Activated naive CD4-positive, alpha-beta T cell treated with anti-CD3 and anti-CD28 coated beads, Interleukin-2, amount 10 ng/mL, durations not matched to agents 7 days and 5 days (primary cell): ENCODE results near the gene RAB44.
A peak's percentile ranks its signal among the peaks of the same experiment; 100 is the strongest.

ENCODE experiments used
- CTCF ChIA-PET: fragments of 350-600 bp; sonication (Branson Sonifier 250); formaldehyde crosslinking; loops from one replicate; lab custom pipeline; 2021; ENCODE audit warnings: antibody characterized with exemption; lab: Charles Lee
- DNase-seq: peaks from one replicate; pipeline ENCODE4 v3.0.0-alpha.2; 2020
- H3K27ac Mint-ChIP-seq: one replicate; pipeline ENCODE4 v1.8.0; 2021; ENCODE audit warnings: mild to moderate bottlenecking, moderate library complexity, mixed read lengths
- H3K27me3 Mint-ChIP-seq: one replicate; pipeline ENCODE4 v1.8.0; 2021; ENCODE audit warnings: mild to moderate bottlenecking, mixed read lengths
- H3K36me3 Mint-ChIP-seq: one replicate; pipeline ENCODE4 v1.8.0; 2021; ENCODE audit warnings: mixed read lengths
- H3K4me1 Mint-ChIP-seq: one replicate; pipeline ENCODE4 v1.8.0; 2021; ENCODE audit warnings: mixed read lengths
- H3K4me3 Mint-ChIP-seq: one replicate; pipeline ENCODE4 v1.8.0; 2021; ENCODE audit warnings: mild to moderate bottlenecking, moderate library complexity, mixed read lengths
- H3K9me3 Mint-ChIP-seq: one replicate; pipeline ENCODE4 v1.8.0; 2021; ENCODE audit warnings: mixed read lengths

The RAB44 gene

DNA sequence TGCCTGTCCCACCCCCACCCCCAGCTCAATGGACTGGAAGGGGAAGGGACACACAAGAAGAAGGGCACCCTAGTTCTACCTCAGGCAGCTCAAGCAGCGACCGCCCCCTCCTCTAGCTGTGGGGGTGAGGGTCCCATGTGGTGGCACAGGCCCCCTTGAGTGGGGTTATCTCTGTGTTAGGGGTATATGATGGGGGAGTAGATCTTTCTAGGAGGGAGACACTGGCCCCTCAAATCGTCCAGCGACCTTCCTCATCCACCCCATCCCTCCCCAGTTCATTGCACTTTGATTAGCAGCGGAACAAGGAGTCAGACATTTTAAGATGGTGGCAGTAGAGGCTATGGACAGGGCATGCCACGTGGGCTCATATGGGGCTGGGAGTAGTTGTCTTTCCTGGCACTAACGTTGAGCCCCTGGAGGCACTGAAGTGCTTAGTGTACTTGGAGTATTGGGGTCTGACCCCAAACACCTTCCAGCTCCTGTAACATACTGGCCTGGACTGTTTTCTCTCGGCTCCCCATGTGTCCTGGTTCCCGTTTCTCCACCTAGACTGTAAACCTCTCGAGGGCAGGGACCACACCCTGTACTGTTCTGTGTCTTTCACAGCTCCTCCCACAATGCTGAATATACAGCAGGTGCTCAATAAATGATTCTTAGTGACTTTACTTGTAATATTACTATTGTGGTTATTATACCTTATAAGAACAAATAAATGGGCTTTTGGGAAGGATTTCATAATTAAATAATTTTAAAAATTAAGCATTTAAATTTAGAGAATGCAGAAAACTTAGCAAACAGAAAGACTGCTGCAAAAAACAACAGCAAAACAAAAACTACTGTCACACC, 10.7 kb upstream of the RAB44 start:
- H3K4me3 Mint-ChIP-seq, result no peak overlapping the region
- H3K36me3 Mint-ChIP-seq, result peaks cover 41% of the 10 kb centered on the region
- H3K9me3 Mint-ChIP-seq, result no peaks in the 10 kb centered on the region
- H3K27me3 Mint-ChIP-seq, result no peaks in the 10 kb centered on the region
- no peak overlapping the region for H3K27ac Mint-ChIP-seq
- CTCF ChIA-PET, result no interaction called here
- H3K4me1 Mint-ChIP-seq, result peaks cover 42% of the 10 kb centered on the region
- DNase-seq, result no peak

DNA sequence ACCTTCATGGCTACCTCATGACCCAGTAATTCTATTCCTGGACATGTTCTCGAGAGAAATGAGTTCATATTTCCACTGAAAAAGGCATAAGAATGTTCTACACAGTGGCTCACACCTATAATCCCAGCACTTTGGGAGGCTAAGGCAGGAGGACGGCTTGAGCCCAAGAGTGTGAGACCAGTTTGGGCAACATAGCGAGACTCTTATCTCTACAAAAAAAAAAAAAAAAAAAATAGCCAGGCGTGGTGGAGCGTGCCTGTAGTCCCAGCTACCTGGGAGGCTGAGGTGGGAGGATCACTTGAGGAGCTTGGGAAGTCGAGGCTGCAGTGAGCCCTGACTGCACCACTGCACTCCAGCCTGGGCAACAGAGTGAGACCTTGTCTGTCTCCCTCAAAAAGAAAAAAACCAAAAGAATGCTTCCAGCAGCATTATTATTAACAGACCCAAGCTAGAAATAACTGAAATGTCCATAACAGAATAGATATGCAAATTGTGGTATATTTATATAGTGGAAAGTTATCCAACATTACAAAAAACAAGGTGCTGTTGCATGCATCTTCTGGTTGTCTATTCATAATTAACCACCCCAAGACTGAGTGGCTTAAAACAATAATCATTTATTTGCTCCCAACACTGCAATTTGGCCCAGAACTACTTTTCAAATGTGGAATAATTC, 9.4 kb upstream of the RAB44 start:
- H3K4me1 Mint-ChIP-seq, result peaks cover 42% of the 10 kb centered on the region
- H3K27me3 Mint-ChIP-seq, result no peaks in the 10 kb centered on the region
- no peak overlapping the region for H3K27ac Mint-ChIP-seq
- peaks cover 38% of the 10 kb centered on the region for H3K36me3 Mint-ChIP-seq
- no peaks in the 10 kb centered on the region for H3K9me3 Mint-ChIP-seq
- CTCF ChIA-PET, result no interaction called here
- no peak for DNase-seq
- H3K4me3 Mint-ChIP-seq, result no peak overlapping the region

- no peaks in the 10 kb centered on the region for H3K9me3 Mint-ChIP-seq
- no peaks in the 10 kb centered on the region for H3K27me3 Mint-ChIP-seq
- CTCF ChIA-PET, result interaction anchor here (1.1 kb wide), 1 partner anchor 8 kb away, joined by 3 read pairs; no protein-coding TSS in a partner anchor
- no peak for DNase-seq
- no peak overlapping the region for H3K27ac Mint-ChIP-seq
- no peak overlapping the region for H3K4me3 Mint-ChIP-seq
- H3K4me1 Mint-ChIP-seq, result peaks cover 42% of the 10 kb centered on the region
- peaks cover 33% of the 10 kb centered on the region for H3K36me3 Mint-ChIP-seq
These were observed 8.9 kb upstream of the RAB44 start for GRCh38 chr6:36688739-36689075.

DNA sequence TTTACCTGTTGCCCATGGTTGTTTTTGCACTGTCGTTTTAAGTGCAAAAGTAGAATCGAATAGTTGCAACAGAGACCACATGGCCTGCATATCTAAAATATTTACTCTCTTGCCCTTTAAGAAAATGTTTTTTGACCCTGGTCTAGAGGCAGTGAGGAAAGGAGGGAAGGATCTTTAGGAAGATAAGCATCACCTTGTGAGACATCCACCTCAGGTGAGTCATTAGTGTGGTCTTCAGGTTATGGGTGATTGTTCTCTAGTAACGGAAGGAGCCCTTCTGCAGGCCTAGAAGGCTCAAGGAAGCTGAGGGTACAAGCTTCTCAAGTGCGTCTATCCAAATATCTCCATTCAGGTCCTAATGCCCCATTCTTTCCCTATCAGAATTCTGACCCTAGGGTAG, 6.6 kb upstream of the RAB44 start:
- Mint-ChIP-seq H3K9me3 (no peaks in the 10 kb centered on the region), H3K4me3 (no peak overlapping the region), H3K27me3 (no peaks in the 10 kb centered on the region), H3K4me1 (peaks cover 49% of the 10 kb centered on the region), H3K27ac (peak overlapping the region; percentile 89), H3K36me3 (peaks cover 10% of the 10 kb centered on the region)
- CTCF ChIA-PET, result interaction anchor here (1.2 to 1.7 kb wide), 3 partner anchors 13 to 76 kb away, joined by 3 to 8 read pairs (median 6); partner anchors contain the start of gene CDKN1A
- no peak for DNase-seq

DNA sequence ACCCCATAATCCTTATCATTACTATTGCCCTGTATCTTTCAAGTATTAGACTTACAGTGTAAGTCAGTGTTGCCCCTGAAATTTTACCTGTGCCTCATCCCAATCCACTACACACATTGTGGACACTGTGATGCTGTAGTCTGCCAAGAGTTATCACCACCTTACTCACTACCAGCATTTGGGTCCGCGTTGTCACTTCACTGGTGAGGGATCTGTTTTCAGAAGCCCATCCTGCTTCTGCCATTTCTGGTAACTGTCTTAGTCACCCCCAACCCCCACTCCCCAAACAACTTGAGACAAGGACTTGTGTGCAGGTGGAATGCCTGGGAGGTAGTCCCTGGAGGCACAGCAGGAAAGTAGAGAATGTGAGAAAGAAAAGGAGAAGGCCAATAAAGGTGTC, 6.0 kb upstream of the RAB44 start:
- CTCF ChIA-PET, result interaction anchor here (0.8 to 1.7 kb wide), 3 partner anchors 43 to 77 kb away, joined by 3 to 8 read pairs (median 6); no protein-coding TSS in a partner anchor
- H3K27me3 Mint-ChIP-seq, result peaks cover 3% of the 10 kb centered on the region
- H3K36me3 Mint-ChIP-seq, result peaks cover 6% of the 10 kb centered on the region
- H3K4me1 Mint-ChIP-seq, result peaks cover 54% of the 10 kb centered on the region
- no peaks in the 10 kb centered on the region for H3K9me3 Mint-ChIP-seq
- H3K4me3 Mint-ChIP-seq, result no peak overlapping the region
- peak overlapping the region; percentile 89 for H3K27ac Mint-ChIP-seq
- no peak for DNase-seq

DNA sequence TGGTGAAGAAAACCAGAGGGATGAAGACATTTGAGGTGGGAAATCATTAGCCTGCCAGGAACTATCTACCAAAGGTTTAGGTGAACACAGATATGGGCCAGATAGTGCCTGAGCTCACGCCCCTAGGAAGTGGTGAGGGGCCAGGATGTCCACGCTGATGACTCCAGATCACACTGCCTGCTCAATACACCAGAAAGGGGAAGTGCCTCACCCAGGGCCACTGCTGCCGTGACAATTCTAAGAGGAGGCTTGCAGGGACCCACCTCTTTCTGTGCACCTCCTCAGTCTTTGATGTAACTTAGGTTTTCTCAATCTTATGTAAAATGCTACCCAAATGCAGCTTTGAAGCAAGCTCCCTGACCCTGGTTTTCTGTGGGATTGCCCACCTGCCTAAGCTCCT, 5.4 kb upstream of the RAB44 start:
- Mint-ChIP-seq H3K4me1 (peaks cover 57% of the 10 kb centered on the region), H3K27ac (peak overlapping the region; percentile 89), H3K36me3 (peaks cover 2% of the 10 kb centered on the region), H3K9me3 (no peaks in the 10 kb centered on the region), H3K27me3 (peaks cover 6% of the 10 kb centered on the region), H3K4me3 (no peak overlapping the region)
- DNase-seq, result peak; percentile 78
- CTCF ChIA-PET, result interaction anchor here (0.8 to 1.7 kb wide), 3 partner anchors 36 to 66 kb away, joined by 3 to 8 read pairs (median 3); no protein-coding TSS in a partner anchor

- Mint-ChIP-seq H3K27me3 (peaks cover 14% of the 10 kb centered on the region), H3K9me3 (no peaks in the 10 kb centered on the region), H3K27ac (peak overlapping the region; percentile 89), H3K4me1 (peaks cover 61% of the 10 kb centered on the region), H3K36me3 (no peaks in the 10 kb centered on the region), H3K4me3 (peak overlapping the region; percentile 2)
- DNase-seq, result no peak
- CTCF ChIA-PET, result interaction anchor here (0.9 to 1.7 kb wide), 3 partner anchors 35 to 78 kb away, joined by 3 to 8 read pairs (median 4); no protein-coding TSS in a partner anchor
These were observed 4.5 kb upstream of the RAB44 start for GRCh38 chr6:36692861-36693702.

GRCh38 chr6:36694616-36695015, 3.0 kb upstream of the RAB44 start:
- Mint-ChIP-seq H3K4me3 (no peak overlapping the region), H3K36me3 (no peaks in the 10 kb centered on the region), H3K9me3 (no peaks in the 10 kb centered on the region), H3K27me3 (peaks cover 22% of the 10 kb centered on the region), H3K4me1 (peaks cover 61% of the 10 kb centered on the region), H3K27ac (no peak overlapping the region)
- no peak for DNase-seq
- CTCF ChIA-PET, result interaction anchor here (0.9 to 1.3 kb wide), 2 partner anchors 14 to 33 kb away, joined by 3 read pairs; no protein-coding TSS in a partner anchor

DNA sequence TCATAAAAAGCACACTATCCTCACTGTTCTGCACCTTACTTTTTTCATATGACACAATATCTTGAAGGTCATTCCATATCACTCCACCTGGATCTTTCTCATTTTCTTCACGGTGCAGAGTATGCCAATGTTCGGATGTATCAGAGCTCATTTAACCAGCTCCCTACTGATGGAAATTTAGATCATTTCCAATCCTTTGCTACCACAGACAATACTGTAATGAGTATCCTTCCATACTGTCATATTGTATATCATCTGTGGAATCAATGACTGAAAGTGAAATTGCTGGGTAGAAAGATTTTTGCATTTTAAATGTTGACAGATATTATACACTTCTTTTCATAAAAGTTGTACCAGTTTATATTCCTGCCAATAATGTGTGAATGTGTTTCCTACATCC, 2.2 kb upstream of the RAB44 start:
- Mint-ChIP-seq H3K27ac (no peak overlapping the region), H3K27me3 (peaks cover 22% of the 10 kb centered on the region), H3K4me1 (peaks cover 56% of the 10 kb centered on the region), H3K4me3 (no peak overlapping the region), H3K9me3 (no peaks in the 10 kb centered on the region), H3K36me3 (no peaks in the 10 kb centered on the region)
- CTCF ChIA-PET, result interaction anchor here (0.9 to 1.3 kb wide), 3 partner anchors 15 to 32 kb away, joined by 3 to 5 read pairs (median 3); no protein-coding TSS in a partner anchor
- no peak for DNase-seq

DNA sequence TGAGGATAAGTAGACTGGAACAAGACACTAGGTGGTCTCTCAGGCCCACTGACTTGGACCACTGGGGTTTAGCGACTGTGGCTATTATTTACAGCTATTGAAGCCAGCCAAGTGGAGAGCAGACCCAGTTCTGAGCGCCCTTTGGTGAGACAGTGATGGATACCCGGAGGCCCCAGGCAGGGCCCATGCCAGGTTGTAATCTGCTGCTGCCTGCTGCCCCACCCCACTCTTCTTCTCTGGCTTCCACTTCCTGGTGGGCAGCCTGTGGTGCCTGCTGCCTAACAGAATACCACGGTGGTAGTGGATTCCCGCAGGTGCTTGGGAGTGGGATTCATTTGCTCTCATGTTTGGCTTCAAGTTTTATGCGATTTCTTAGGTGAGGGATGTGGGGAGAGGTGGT, 570 bp downstream of the RAB44 start:
- Mint-ChIP-seq H3K4me3 (no peak overlapping the region), H3K9me3 (no peaks in the 10 kb centered on the region), H3K27me3 (peaks cover 29% of the 10 kb centered on the region), H3K27ac (no peak overlapping the region), H3K4me1 (peaks cover 37% of the 10 kb centered on the region), H3K36me3 (no peaks in the 10 kb centered on the region)
- DNase-seq, result no peak
- CTCF ChIA-PET, result no interaction called here

DNA sequence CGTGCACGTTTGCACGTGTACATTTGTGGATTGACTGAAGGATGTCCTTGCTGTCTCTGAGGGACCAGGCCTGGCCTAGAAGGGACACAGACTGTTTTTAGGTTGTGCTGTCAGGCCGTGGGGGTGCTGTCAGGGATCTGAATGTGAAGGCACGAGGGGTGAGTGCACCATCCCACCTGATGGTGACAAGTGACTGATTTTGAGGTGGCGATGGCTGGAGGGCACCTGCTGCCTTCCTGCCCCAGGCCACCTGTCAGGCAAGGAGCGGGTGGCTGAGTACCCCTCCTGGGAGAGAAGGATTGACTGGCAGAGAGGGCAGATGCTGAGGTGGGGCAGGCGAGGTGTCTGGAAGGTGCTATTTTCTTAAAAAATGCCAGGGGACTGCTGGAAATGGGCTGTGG, 1.2 kb downstream of the RAB44 start:
- no peaks in the 10 kb centered on the region for H3K9me3 Mint-ChIP-seq
- H3K27ac Mint-ChIP-seq, result no peak overlapping the region

DNA sequence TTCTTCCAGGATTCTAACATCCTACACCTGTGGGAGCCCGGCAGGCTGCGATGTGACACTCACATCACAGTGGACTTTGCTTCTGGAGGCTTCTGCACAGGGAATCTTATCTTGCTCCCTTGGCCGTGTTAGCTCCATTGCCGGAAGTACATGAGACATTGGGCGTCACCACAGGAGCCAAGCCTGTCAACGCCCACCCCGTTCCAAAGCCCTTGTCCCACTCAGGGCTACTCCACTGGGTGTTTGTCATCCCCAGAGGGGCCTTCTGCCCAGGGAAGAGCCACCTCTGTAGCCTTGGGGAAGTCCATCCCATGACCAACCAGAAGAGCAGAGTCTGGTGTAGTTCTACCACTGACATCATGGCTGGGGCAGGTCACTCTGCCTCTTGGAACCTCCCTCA, 1.7 kb downstream of the RAB44 start:
- CTCF ChIA-PET, result no interaction called here
- Mint-ChIP-seq H3K9me3 (no peaks in the 10 kb centered on the region), H3K27ac (no peak overlapping the region), H3K4me1 (peaks cover 31% of the 10 kb centered on the region), H3K4me3 (no peak overlapping the region), H3K27me3 (peaks cover 41% of the 10 kb centered on the region), H3K36me3 (no peaks in the 10 kb centered on the region)
- DNase-seq, result no peak

More for the DNA sequence above, 1.2 kb downstream of the RAB44 start:
- Mint-ChIP-seq H3K4me1 (peaks cover 32% of the 10 kb centered on the region), H3K36me3 (no peaks in the 10 kb centered on the region), H3K27me3 (peaks cover 36% of the 10 kb centered on the region), H3K4me3 (no peak overlapping the region)
- CTCF ChIA-PET, result no interaction called here
- no peak for DNase-seq

GRCh38 chr6:36700071-36700812, 2.6 kb downstream of the RAB44 start:
- CTCF ChIA-PET, result no interaction called here
- DNase-seq, result no peak
- no peak overlapping the region for H3K27ac Mint-ChIP-seq

More at GRCh38 chr6:36700071-36700812, 2.6 kb downstream of the RAB44 start:
- Mint-ChIP-seq H3K4me1 (peaks cover 26% of the 10 kb centered on the region), H3K36me3 (no peaks in the 10 kb centered on the region), H3K4me3 (no peak overlapping the region), H3K9me3 (no peaks in the 10 kb centered on the region), H3K27me3 (peaks cover 41% of the 10 kb centered on the region)
